Effector memory CD8-positive, alpha-beta T cell (primary cell): ENCODE results near the gene TJP2.

ENCODE experiments used
- ATAC-seq: fragments of 150-1000 bp; cut with Tn5 transposase; replicated peaks from 2 replicates; pipeline ENCODE4 v1.10.0; 2021; ENCODE audit warnings: mild to moderate bottlenecking, moderate library complexity
- DNase-seq, 3 experiments: peaks; one replicate each; pipeline ENCODE4 v3.0.0; 2021
- H3K27ac Mint-ChIP-seq, 2 donors: one replicate each; pipeline ENCODE4 v1.8.0; 2022; ENCODE audit warnings: mild to moderate bottlenecking in 2 of 2, mixed read lengths in 2 of 2, moderate library complexity in 2 of 2
- H3K27me3 Mint-ChIP-seq, 2 donors: one replicate each; pipeline ENCODE4 v1.8.0; 2022; ENCODE audit warnings: mixed read lengths in 2 of 2
- H3K36me3 Mint-ChIP-seq: one replicate; pipeline ENCODE4 v1.8.0; 2022; ENCODE audit warnings: mild to moderate bottlenecking, moderate library complexity, mixed read lengths; ENCODE audit not compliant: insufficient read depth
- H3K4me1 Mint-ChIP-seq, 2 donors: one replicate each; pipeline ENCODE4 v1.8.0; 2022; ENCODE audit warnings: low read depth in 2 of 2, mixed read lengths in 2 of 2
- H3K4me3 Mint-ChIP-seq, 2 donors: one replicate each; pipeline ENCODE4 v1.8.0; 2022; ENCODE audit warnings: mild to moderate bottlenecking in 2 of 2, mixed read lengths in 2 of 2, moderate library complexity in 2 of 2
- H3K9me3 Mint-ChIP-seq, 2 donors: one replicate each; pipeline ENCODE4 v1.8.0; 2022; ENCODE audit warnings: mixed read lengths in 2 of 2

Gene TJP2

GRCh38 chr9:69171517-69171916 lies 2.6 kb upstream of the TJP2 start:
- H3K27ac Mint-ChIP-seq = no peak overlapping the region
- peaks cover 15 to 44% of the 10 kb centered on the region in 2 donors for H3K27me3 Mint-ChIP-seq
- H3K36me3 Mint-ChIP-seq = peaks cover 7% of the 10 kb centered on the region
- peaks cover 18 to 23% of the 10 kb centered on the region in 2 donors for H3K4me1 Mint-ChIP-seq
- DNase-seq (no peak), ATAC-seq (no peak)
- H3K4me3 Mint-ChIP-seq = no peak overlapping the region
- H3K9me3 Mint-ChIP-seq = no peaks in the 10 kb centered on the region

- Mint-ChIP-seq H3K9me3 (no peaks in the 10 kb centered on the region), H3K4me3 (peak overlapping the region; percentile 80 to 82), H3K27ac (no peak overlapping the region), H3K4me1 (peaks cover 18 to 22% of the 10 kb centered on the region in 2 donors), H3K36me3 (peaks cover 7% of the 10 kb centered on the region), H3K27me3 (peaks cover 15 to 45% of the 10 kb centered on the region in 2 donors)
- ATAC-seq (no peak), DNase-seq (no peak)
Measured at GRCh38 chr9:69172895-69173294, 1.2 kb upstream of the TJP2 start.

GRCh38 chr9:69173497-69173890 lies 583 bp upstream of the TJP2 start:
- ATAC-seq (no peak), DNase-seq (no peak)
- no peak overlapping the region for H3K27ac Mint-ChIP-seq
- peaks cover 17 to 18% of the 10 kb centered on the region in 2 donors for H3K4me1 Mint-ChIP-seq
- H3K4me3 Mint-ChIP-seq = peak overlapping the region; percentile 80 to 82
- peaks cover 15 to 45% of the 10 kb centered on the region in 2 donors for H3K27me3 Mint-ChIP-seq
- peaks cover 7% of the 10 kb centered on the region for H3K36me3 Mint-ChIP-seq
- no peaks in the 10 kb centered on the region for H3K9me3 Mint-ChIP-seq

- DNase-seq (no peak), ATAC-seq (peak; percentile 23)
- peaks cover 14 to 17% of the 10 kb centered on the region in 2 donors for H3K4me1 Mint-ChIP-seq
- peaks cover 7% of the 10 kb centered on the region for H3K36me3 Mint-ChIP-seq
- no peak overlapping the region for H3K27ac Mint-ChIP-seq
- no peaks in the 10 kb centered on the region for H3K9me3 Mint-ChIP-seq
- H3K4me3 Mint-ChIP-seq = peak overlapping the region; percentile 80 to 82
- H3K27me3 Mint-ChIP-seq = peaks cover 15 to 45% of the 10 kb centered on the region in 2 donors
Measured at GRCh38 chr9:69174616-69175463, 763 bp downstream of the TJP2 start.

GRCh38 chr9:69175486-69175885 lies 1.4 kb downstream of the TJP2 start:
- H3K27me3 Mint-ChIP-seq = peaks cover 12 to 43% of the 10 kb centered on the region in 2 donors
- no peak overlapping the region for H3K27ac Mint-ChIP-seq
- DNase-seq = no peak
- peaks cover 7% of the 10 kb centered on the region for H3K36me3 Mint-ChIP-seq
- peak overlapping the region; percentile 80 to 82 for H3K4me3 Mint-ChIP-seq
- no peak for ATAC-seq
- peaks cover 18 to 22% of the 10 kb centered on the region in 2 donors for H3K4me1 Mint-ChIP-seq
- H3K9me3 Mint-ChIP-seq = no peaks in the 10 kb centered on the region

- H3K4me3 Mint-ChIP-seq = no peak overlapping the region
- peaks cover under 1 to 32% of the 10 kb centered on the region in 2 donors for H3K27me3 Mint-ChIP-seq
- peaks cover 18 to 27% of the 10 kb centered on the region in 2 donors for H3K4me1 Mint-ChIP-seq
- DNase-seq (no peak), ATAC-seq (no peak)
- no peaks in the 10 kb centered on the region for H3K9me3 Mint-ChIP-seq
- no peak overlapping the region for H3K27ac Mint-ChIP-seq
- peaks cover 7% of the 10 kb centered on the region for H3K36me3 Mint-ChIP-seq
Measured at GRCh38 chr9:69176471-69177171, 2.5 kb downstream of the TJP2 start.

GRCh38 chr9:69178583-69179011 lies 4.5 kb downstream of the TJP2 start:
- Mint-ChIP-seq H3K27me3 (peaks cover 0 to 28% of the 10 kb centered on the region in 2 donors), H3K36me3 (no peaks in the 10 kb centered on the region), H3K9me3 (no peaks in the 10 kb centered on the region), H3K4me3 (no peak overlapping the region), H3K4me1 (peaks cover 20 to 23% of the 10 kb centered on the region in 2 donors), H3K27ac (no peak overlapping the region)
- ATAC-seq (no peak), DNase-seq (no peak)

GRCh38 chr9:69179037-69179436 lies 5.0 kb downstream of the TJP2 start:
- DNase-seq = no peak
- Mint-ChIP-seq H3K4me1 (peaks cover 20 to 23% of the 10 kb centered on the region in 2 donors), H3K27ac (no peak overlapping the region), H3K4me3 (no peak overlapping the region), H3K9me3 (no peaks in the 10 kb centered on the region), H3K36me3 (no peaks in the 10 kb centered on the region), H3K27me3 (peaks cover 0 to 26% of the 10 kb centered on the region in 2 donors)
- ATAC-seq = no peak

GRCh38 chr9:69180200-69180599 lies 6.1 kb downstream of the TJP2 start:
- DNase-seq = no peak
- H3K9me3 Mint-ChIP-seq = no peaks in the 10 kb centered on the region

GRCh38 chr9:69180670-69181069 lies 6.6 kb downstream of the TJP2 start:
- Mint-ChIP-seq H3K27ac (no peak overlapping the region), H3K4me3 (no peak overlapping the region), H3K36me3 (no peaks in the 10 kb centered on the region), H3K4me1 (peaks cover 9 to 17% of the 10 kb centered on the region in 2 donors), H3K27me3 (peaks cover 0 to 10% of the 10 kb centered on the region in 2 donors), H3K9me3 (no peaks in the 10 kb centered on the region)
- peak; percentile 77 for ATAC-seq
- no peak for DNase-seq

More at GRCh38 chr9:69180200-69180599, 6.1 kb downstream of the TJP2 start:
- Mint-ChIP-seq H3K27me3 (peaks cover 0 to 14% of the 10 kb centered on the region in 2 donors), H3K27ac (no peak overlapping the region), H3K4me3 (no peak overlapping the region), H3K4me1 (peaks cover 12 to 17% of the 10 kb centered on the region in 2 donors), H3K36me3 (no peaks in the 10 kb centered on the region)
- ATAC-seq = no peak

GRCh38 chr9:69181908-69182353 lies 7.9 kb downstream of the TJP2 start:
- no peaks in the 10 kb centered on the region for H3K36me3 Mint-ChIP-seq
- H3K4me1 Mint-ChIP-seq = peaks cover 9 to 10% of the 10 kb centered on the region in 2 donors
- no peak overlapping the region for H3K4me3 Mint-ChIP-seq
- no peak for DNase-seq
- no peak for ATAC-seq
- peak overlapping the region; percentile 11 to 80 for H3K27ac Mint-ChIP-seq
- no peaks in the 10 kb centered on the region for H3K27me3 Mint-ChIP-seq
- no peaks in the 10 kb centered on the region for H3K9me3 Mint-ChIP-seq

- H3K4me1 Mint-ChIP-seq = peaks cover 8 to 10% of the 10 kb centered on the region in 2 donors
- no peak for DNase-seq
Measured at GRCh38 chr9:69184266-69184665, 10.2 kb downstream of the TJP2 start.

GRCh38 chr9:69186841-69187611 lies 12.9 kb downstream of the TJP2 start:
- Mint-ChIP-seq H3K4me1 (peaks cover 0 to under 1% of the 10 kb centered on the region in 2 donors), H3K27me3 (no peaks in the 10 kb centered on the region), H3K4me3 (no peak overlapping the region), H3K9me3 (no peaks in the 10 kb centered on the region), H3K36me3 (no peaks in the 10 kb centered on the region), H3K27ac (no peak overlapping the region)
- ATAC-seq (no peak), DNase-seq (no peak)

More at GRCh38 chr9:69184266-69184665, 10.2 kb downstream of the TJP2 start:
- Mint-ChIP-seq H3K27ac (no peak overlapping the region), H3K9me3 (no peaks in the 10 kb centered on the region), H3K27me3 (no peaks in the 10 kb centered on the region), H3K4me3 (no peak overlapping the region), H3K36me3 (no peaks in the 10 kb centered on the region)
- no peak for ATAC-seq
